ENCODE results near the gene CNOT2. TPM values are rescaled to one million over a fixed set of nuclear protein-coding genes. Genes with fewer than 3 reads are reported as not detected.
"Not testable (repeated sequence)": the region's sequence is repeated elsewhere in the genome, so short reads cannot be mapped to it uniquely, and the experiment has no call there.

The CNOT2 gene
- total RNA-seq, 2 donors from 2014 or later = 96.2 to 96.5 TPM

- Mint-ChIP-seq H3K36me3 (ENCODE audit: low read depth) (peaks cover 51% of the 10 kb centered on the region), H3K4me3 (no peak overlapping the region), H3K4me1 (peaks cover 24% of the 10 kb centered on the region), H3K27me3 (ENCODE audit: insufficient read depth) (no peaks in the 10 kb centered on the region), H3K27ac (peak overlapping the region; percentile 7), H3K9me3 (no peaks in the 10 kb centered on the region)
- no peak overlapping the region for H3K27ac ChIP-seq (ENCODE audit: low read depth, low read length)
- peaks cover 10% of the 10 kb centered on the region for H3K9me3 ChIP-seq (ENCODE audit: control insufficient read depth, low read length)
- no peak for TF ChIP-seq CTCF (conservative IDR thresholded peaks at IDR 0.05)
- no peak for DNase-seq
- no peaks in the 10 kb centered on the region for H3K4me1 ChIP-seq (ENCODE audit: control insufficient read depth, insufficient read depth, low read length)
- H3K27me3 ChIP-seq (ENCODE audit: control insufficient read depth, insufficient read depth, low read length, poor library complexity, severe bottlenecking) = no peaks in the 10 kb centered on the region
- H3K9ac ChIP-seq (ENCODE audit: extremely low read depth, low read length, poor library complexity, severe bottlenecking) = no peak overlapping the region
- peaks cover 42% of the 10 kb centered on the region for H3K36me3 ChIP-seq (ENCODE audit: control insufficient read depth, insufficient read depth, low read length)
- no peak overlapping the region for H3K4me3 ChIP-seq (ENCODE audit: low read length)
Measured at GRCh38 chr12:70290116-70290515, 46.9 kb downstream of the CNOT2 start.

- no peaks in the 10 kb centered on the region for H3K27me3 ChIP-seq (ENCODE audit: control insufficient read depth, insufficient read depth, low read length, poor library complexity, severe bottlenecking)
- H3K9ac ChIP-seq (ENCODE audit: extremely low read depth, low read length, poor library complexity, severe bottlenecking) = no peak overlapping the region
- Mint-ChIP-seq H3K36me3 (ENCODE audit: low read depth) (peaks cover 54% of the 10 kb centered on the region), H3K27ac (peak overlapping the region; percentile 44), H3K9me3 (no peaks in the 10 kb centered on the region), H3K4me3 (no peak overlapping the region), H3K27me3 (ENCODE audit: insufficient read depth) (no peaks in the 10 kb centered on the region), H3K4me1 (peaks cover 24% of the 10 kb centered on the region)
- peak; percentile 48 for DNase-seq
- H3K27ac ChIP-seq (ENCODE audit: low read depth, low read length) = no peak overlapping the region
- H3K4me1 ChIP-seq (ENCODE audit: control insufficient read depth, insufficient read depth, low read length) = no peaks in the 10 kb centered on the region
- H3K4me3 ChIP-seq (ENCODE audit: low read length) = no peak overlapping the region
- WGBS, 2 experiments (ENCODE audit: insufficient coverage in 1 of 2, insufficient read length in 1 of 2) = 90 to 100% methylated on average over 1 to 3 of the region's 3 CpGs
- H3K36me3 ChIP-seq (ENCODE audit: control insufficient read depth, insufficient read depth, low read length) = peaks cover 49% of the 10 kb centered on the region
- H3K9me3 ChIP-seq (ENCODE audit: control insufficient read depth, low read length) = peaks cover 12% of the 10 kb centered on the region
- no peak for TF ChIP-seq CTCF (conservative IDR thresholded peaks at IDR 0.05)
Measured at GRCh38 chr12:70292017-70292776, 49.0 kb downstream of the CNOT2 start.

- peaks cover 16% of the 10 kb centered on the region for H3K36me3 ChIP-seq (ENCODE audit: control insufficient read depth, insufficient read depth, low read length)
- H3K4me3 Mint-ChIP-seq; DNase-seq; H3K4me1 ChIP-seq (ENCODE audit: control insufficient read depth, insufficient read depth, low read length); H3K4me1 Mint-ChIP-seq; H3K27me3 Mint-ChIP-seq (ENCODE audit: insufficient read depth); H3K27me3 ChIP-seq (ENCODE audit: control insufficient read depth, insufficient read depth, low read length, poor library complexity, severe bottlenecking); H3K27ac ChIP-seq (ENCODE audit: low read depth, low read length); H3K27ac Mint-ChIP-seq; H3K9ac ChIP-seq (ENCODE audit: extremely low read depth, low read length, poor library complexity, severe bottlenecking); H3K4me3 ChIP-seq (ENCODE audit: low read length): not testable (repeated sequence)
- WGBS, 2 experiments (ENCODE audit: insufficient coverage in 1 of 2, insufficient read length in 1 of 2) = 90 to 97% methylated on average over 10 to 24 of the region's 25 CpGs
- H3K9me3 ChIP-seq (ENCODE audit: control insufficient read depth, low read length) = peaks cover 18% of the 10 kb centered on the region
- peaks cover 50% of the 10 kb centered on the region for H3K36me3 Mint-ChIP-seq (ENCODE audit: low read depth)
- H3K9me3 Mint-ChIP-seq = peaks cover 44% of the 10 kb centered on the region
Measured at GRCh38 chr12:70304684-70305555, 61.7 kb downstream of the CNOT2 start.

Data from endodermal cell (in vitro differentiated cells).